ENCODE data around the gene SCARF2.

Gene SCARF2

DNA sequence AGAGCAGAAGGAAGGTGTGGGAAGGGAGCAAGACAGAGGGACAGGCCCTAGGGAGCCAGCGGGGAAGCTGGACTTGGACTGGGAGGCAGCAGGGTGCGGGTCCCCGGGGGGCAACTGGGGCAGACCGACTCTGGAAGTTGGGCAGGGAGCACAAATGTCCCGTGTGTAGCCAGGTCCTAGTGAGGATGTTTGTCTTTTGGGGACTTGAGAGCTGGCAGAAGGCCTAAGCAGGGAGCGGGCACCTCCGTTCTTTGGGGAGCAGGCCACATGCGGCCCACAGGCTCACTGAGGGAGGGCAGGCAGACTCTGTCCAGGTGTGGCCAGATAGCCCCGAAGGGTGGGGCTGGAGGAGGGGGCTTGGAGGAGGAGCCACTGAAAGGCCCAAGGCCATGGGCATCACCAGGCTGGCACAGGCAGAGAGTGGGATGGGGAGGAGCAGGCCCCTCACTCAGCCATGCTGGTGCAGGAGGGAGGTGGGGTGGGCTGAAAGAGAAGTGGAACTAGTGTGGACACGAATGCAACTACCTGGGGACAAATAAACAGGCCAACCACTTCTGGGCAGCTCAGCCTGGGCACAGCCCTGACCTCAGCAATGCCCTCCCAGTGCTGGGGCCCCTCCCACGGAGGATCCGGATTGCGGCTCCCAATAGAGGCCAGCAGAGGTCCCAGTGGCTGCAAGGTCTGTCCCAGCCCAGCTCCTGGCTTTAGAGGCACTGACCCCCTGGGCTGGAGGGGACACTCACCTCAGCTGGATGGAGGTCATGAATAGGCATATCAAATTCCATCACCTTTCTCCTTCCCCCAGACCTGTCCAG lies 1.3 kb upstream of the SCARF2 start:
- Histone ChIP-seq H3K9ac (no peak overlapping the region), H3K9me3 (replicated peaks in 1 of 11) (no peaks in the 10 kb centered on the region), H3K27ac (no peak overlapping the region), H3K4me2 (peak overlapping the region in 6 of 11 experiments; percentile 67 to 96 (median 87); a peak in 5 of 22 replicates), H4K20me1 (peaks cover 40 to 89% (median 65%) of the 10 kb centered on the region in 11 experiments; a peak in 19 of 22 replicates), H3K4me3 (no peak overlapping the region; a peak in 1 of 20 replicates), H3K4me1 (peaks cover 23 to 38% (median 28%) of the 10 kb centered on the region in 10 experiments), H3K36me3 (peaks cover 9 to 23% (median 15%) of the 10 kb centered on the region in 11 experiments; a peak in 20 of 22 replicates), H3K27me3 (peaks cover 57 to 66% (median 64%) of the 10 kb centered on the region in 11 experiments)
- TF ChIP-seq Cebpa-rat (IDR thresholded peaks at IDR 0.05), result no peak

DNA sequence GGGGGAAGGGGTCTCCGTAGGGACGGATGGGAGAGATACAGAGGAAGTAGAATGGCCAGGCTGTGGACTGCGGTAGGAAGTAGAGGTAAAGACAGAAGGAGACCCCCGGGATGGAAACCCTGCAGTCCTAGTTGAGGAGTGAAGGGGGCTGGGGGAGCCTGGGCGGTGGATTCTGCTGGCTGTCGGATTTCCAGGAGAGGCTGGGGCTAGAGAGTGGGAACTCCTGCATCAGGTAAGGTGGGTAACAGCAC lies 727 bp upstream of the SCARF2 start:
- peak overlapping the region; percentile 67 to 96 (median 90) for H3K4me2 ChIP-seq

DNA sequence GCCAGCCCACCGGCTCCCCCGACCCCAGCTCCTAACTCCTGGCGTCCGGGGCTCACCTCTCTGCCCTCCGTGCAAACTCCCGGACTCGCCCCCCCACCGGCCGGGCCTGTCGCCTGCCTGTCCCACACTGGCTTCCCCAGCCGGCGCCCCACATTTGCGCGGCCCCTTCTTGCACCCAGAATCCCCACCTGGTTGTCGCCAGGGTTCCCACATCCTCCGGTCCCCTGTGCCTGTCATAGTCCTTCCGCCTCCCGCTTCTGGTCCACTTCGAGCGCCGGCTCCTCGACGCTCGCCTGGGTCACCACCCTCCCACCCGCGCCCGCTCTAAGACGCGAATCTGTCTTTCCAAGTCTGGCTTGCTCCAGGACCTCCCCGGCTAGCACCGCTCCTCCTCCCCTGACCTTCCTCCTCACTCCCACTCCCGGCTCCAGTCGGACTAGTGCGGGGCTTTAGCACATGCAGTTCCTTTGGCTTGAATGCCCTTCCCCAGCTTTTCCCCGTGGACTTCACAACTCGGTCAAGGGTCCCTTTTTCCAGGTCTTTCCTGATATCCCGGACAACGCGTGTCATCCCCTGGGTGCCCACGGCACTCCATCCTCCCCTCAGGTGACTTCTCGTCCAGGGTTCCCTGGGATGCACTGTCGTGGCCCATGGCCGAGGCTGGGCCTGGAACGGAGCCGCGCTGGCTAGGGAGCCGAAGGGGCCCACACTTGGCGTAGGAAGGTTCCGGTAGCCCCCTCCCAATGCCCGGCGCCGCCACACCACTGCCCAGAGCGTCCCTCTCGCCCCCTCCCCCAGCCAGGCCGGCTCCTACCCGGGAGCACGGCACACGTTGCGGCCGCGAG lies 635 bp downstream of the SCARF2 start:
- H3K9ac ChIP-seq, result peak overlapping the region; percentile 35 to 65 (median 59); a peak in 20 of 22 replicates
- H3K4me2 ChIP-seq, result peak overlapping the region; percentile 67 to 96 (median 90)
- H3K27ac ChIP-seq, result no peak overlapping the region
- TF ChIP-seq Cebpa-rat (IDR thresholded peaks at IDR 0.05), result no peak
- peaks cover 40 to 97% (median 67%) of the 10 kb centered on the region in 11 experiments; a peak in 19 of 22 replicates for H4K20me1 ChIP-seq
- no peaks in the 10 kb centered on the region for H3K9me3 ChIP-seq (replicated peaks in 1 of 11)
- H3K4me3 ChIP-seq, result peak overlapping the region; percentile 43 to 71 (median 58)
- peaks cover 0 to 5% (median 3%) of the 10 kb centered on the region in 11 experiments; a peak in 13 of 22 replicates for H3K36me3 ChIP-seq
- H3K27me3 ChIP-seq, result peaks cover 76 to 85% (median 83%) of the 10 kb centered on the region in 11 experiments
- H3K4me1 ChIP-seq, result peaks cover 23 to 47% (median 37%) of the 10 kb centered on the region in 10 experiments

More for the DNA sequence above, 727 bp upstream of the SCARF2 start:
- no peak overlapping the region for H3K27ac ChIP-seq
- peaks cover 7 to 18% (median 13%) of the 10 kb centered on the region in 11 experiments; a peak in 19 of 22 replicates for H3K36me3 ChIP-seq
- no peaks in the 10 kb centered on the region for H3K9me3 ChIP-seq (replicated peaks in 1 of 11)
- no peak for TF ChIP-seq Cebpa-rat (IDR thresholded peaks at IDR 0.05)
- peaks cover 63 to 71% (median 69%) of the 10 kb centered on the region in 11 experiments for H3K27me3 ChIP-seq
- peak overlapping the region in 8 of 10 experiments; percentile 43 to 71 (median 58); a peak in 13 of 20 replicates for H3K4me3 ChIP-seq
- H3K9ac ChIP-seq, result peak overlapping the region in 1 of 11 experiments; percentile 55; a peak in 2 of 22 replicates
- H4K20me1 ChIP-seq, result peaks cover 40 to 92% (median 67%) of the 10 kb centered on the region in 11 experiments; a peak in 19 of 22 replicates
- peaks cover 23 to 38% (median 28%) of the 10 kb centered on the region in 10 experiments for H3K4me1 ChIP-seq

DNA sequence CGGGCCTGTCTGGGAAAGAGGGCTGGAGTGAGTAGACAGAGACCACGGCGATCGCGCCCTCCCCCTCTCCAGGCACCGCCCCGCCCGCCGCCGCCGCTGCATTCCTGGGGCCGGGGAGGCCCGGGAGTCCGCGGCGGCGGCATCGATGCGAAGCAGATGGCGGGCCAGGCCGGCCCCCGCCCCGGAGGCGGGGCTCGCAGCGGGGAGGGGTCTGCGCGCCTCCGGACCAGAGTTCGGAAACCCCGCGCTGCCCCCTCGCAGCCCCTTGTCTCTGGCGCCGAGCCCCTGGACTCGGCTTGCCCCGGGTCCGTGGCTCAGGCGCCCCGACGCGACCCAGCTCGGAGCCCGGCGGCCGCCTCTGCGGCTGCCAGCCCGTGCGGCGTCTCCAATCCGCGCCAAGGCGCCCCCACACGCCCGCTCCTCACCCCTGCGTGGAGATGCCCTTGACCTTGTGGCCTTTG lies 1.3 kb downstream of the SCARF2 start:
- H3K27me3 ChIP-seq, result peaks cover 83 to 91% (median 89%) of the 10 kb centered on the region in 11 experiments
- no peaks in the 10 kb centered on the region for H3K9me3 ChIP-seq (replicated peaks in 1 of 11)
- peaks cover 24 to 46% (median 40%) of the 10 kb centered on the region in 10 experiments for H3K4me1 ChIP-seq
- peaks cover 40 to 93% (median 64%) of the 10 kb centered on the region in 11 experiments; a peak in 19 of 22 replicates for H4K20me1 ChIP-seq
- H3K4me2 ChIP-seq, result peak overlapping the region; percentile 67 to 96 (median 90)
- peak overlapping the region; percentile 43 to 71 (median 58) for H3K4me3 ChIP-seq
- no peak for TF ChIP-seq Cebpa-rat (IDR thresholded peaks at IDR 0.05)
- no peaks in the 10 kb centered on the region; a peak in 1 of 22 replicates for H3K36me3 ChIP-seq
- no peak overlapping the region for H3K27ac ChIP-seq
- peak overlapping the region; percentile 0 to 62 (median 49); a peak in 15 of 22 replicates for H3K9ac ChIP-seq

DNA sequence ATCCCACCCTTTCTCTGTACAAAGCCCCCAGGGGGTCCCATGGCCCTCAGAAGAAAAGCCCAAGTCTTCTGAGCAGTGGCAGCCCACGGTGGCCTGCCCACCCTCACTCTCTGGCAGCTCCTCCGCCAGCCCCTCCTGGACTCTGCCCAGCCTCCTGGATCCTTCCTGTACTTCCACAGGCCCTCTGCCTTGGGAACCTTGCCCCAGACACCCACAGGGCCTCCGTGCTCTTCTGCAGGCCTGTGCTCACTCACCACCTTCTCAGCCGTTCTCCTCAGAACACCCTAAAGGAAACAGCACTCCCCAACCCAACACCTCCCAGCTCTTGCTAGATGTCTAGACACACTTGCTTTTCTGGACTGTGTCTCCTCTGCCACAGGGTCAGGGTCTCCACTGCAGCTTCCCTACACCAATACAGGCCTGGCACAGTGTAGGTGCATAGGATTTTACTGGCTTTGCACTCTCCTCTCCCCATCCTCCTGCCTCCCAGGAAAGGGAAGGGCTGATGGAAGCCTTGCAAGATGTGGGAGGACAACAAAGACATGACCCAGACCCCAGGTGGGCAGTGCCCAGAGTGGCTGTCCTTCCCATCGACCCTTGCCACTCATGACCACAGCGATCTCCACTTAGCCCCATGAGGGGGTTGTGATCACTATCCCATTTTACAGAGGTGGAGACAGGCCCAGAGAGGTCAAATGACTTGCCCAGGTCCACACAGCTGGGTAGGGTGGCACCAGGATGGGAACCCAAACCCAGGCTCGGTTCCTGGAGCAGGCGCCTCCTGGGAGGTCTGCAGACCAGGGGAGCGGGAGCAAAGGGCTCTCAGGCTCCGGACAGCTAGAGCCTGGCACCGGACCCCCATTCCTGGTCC lies 2.0 kb downstream of the SCARF2 start:
- Histone ChIP-seq H3K4me2 (peak overlapping the region; percentile 67 to 96 (median 90)), H3K27me3 (peaks cover 90 to 98% (median 96%) of the 10 kb centered on the region in 11 experiments), H3K9me3 (replicated peaks in 1 of 11) (0 out of 22 replicates have a peak, but pooled peaks cover 0 to 5% (median 0%) of the 10 kb centered on the region in 11 experiments), H3K27ac (no peak overlapping the region), H4K20me1 (peaks cover 40 to 92% (median 65%) of the 10 kb centered on the region in 11 experiments; a peak in 19 of 22 replicates), H3K4me1 (peaks cover 31 to 50% (median 45%) of the 10 kb centered on the region in 10 experiments), H3K4me3 (peak overlapping the region; percentile 43 to 71 (median 58)), H3K36me3 (no peaks in the 10 kb centered on the region; a peak in 1 of 22 replicates), H3K9ac (peak overlapping the region in 8 of 11 experiments; percentile 0 to 62 (median 51); a peak in 9 of 22 replicates)
- TF ChIP-seq Cebpa-rat (IDR thresholded peaks at IDR 0.05), result no peak

DNA sequence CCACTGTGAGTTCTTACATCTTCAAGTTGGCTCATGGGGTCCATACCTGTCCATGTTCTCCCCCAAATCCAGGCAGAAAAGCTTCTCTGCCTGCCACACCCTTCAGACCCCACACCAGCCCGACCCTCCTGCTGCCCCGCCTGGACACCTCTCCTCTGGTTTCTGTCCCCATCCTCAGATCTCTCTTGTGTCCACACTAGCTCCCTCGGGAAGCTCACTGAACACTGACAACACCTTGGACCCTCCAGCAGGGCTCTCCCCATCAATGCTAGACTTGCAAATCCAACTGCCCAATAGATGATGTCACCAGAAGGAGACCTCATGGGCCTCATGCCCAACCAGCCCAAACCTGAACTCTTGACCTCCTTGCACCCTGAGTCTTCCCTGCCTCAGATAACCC lies 2.9 kb downstream of the SCARF2 start:
- no peak overlapping the region for H3K4me3 ChIP-seq
- peaks cover 40 to 59% (median 54%) of the 10 kb centered on the region in 10 experiments for H3K4me1 ChIP-seq
- H3K9me3 ChIP-seq (replicated peaks in 1 of 11), result 0 out of 22 replicates have a peak, but pooled peaks cover 0 to 6% (median 0%) of the 10 kb centered on the region in 11 experiments
- H3K27ac ChIP-seq, result no peak overlapping the region
- H4K20me1 ChIP-seq, result peaks cover 35 to 92% (median 66%) of the 10 kb centered on the region in 11 experiments; a peak in 19 of 22 replicates
- H3K9ac ChIP-seq, result no peak overlapping the region
- H3K4me2 ChIP-seq, result no peak overlapping the region
- H3K36me3 ChIP-seq, result no peaks in the 10 kb centered on the region; a peak in 1 of 22 replicates
- H3K27me3 ChIP-seq, result peaks cover 99 to 100% (median 100%) of the 10 kb centered on the region in 11 experiments
- TF ChIP-seq Cebpa-rat (IDR thresholded peaks at IDR 0.05), result no peak

DNA sequence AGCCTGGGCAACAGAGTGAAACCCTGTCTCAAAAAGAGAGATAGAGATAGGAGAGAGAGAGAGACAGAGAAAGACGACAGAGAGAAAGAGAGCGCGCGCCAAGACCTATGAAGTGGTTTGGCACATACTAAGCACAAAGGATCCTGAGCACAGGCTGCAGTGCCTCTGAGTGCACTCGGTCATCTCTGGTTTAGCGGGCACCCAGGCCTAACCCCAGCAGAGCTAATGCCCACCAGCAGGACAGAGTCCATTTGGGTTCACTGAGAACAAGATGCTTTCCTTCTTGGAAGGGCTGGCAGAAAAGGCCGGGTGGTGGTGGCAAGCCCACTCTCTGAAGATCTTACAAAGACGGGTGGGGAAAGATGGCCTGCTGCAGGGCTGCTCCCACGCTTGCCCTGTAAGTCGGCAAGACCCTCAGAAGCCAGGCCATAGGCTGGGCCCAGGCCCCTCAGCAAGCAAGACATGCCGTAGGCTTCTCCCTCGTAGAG lies 3.3 kb downstream of the SCARF2 start:
- Histone ChIP-seq H3K27ac (no peak overlapping the region), H4K20me1 (peaks cover 35 to 90% (median 62%) of the 10 kb centered on the region in 11 experiments; a peak in 19 of 22 replicates), H3K36me3 (no peaks in the 10 kb centered on the region), H3K9ac (no peak overlapping the region), H3K4me2 (no peak overlapping the region), H3K27me3 (peaks cover 100% of the 10 kb centered on the region in 11 experiments), H3K4me1 (peaks cover 43 to 63% (median 59%) of the 10 kb centered on the region in 10 experiments), H3K4me3 (no peak overlapping the region), H3K9me3 (replicated peaks in 1 of 11) (0 out of 22 replicates have a peak, but pooled peaks cover 0 to 6% (median 0%) of the 10 kb centered on the region in 11 experiments)
- TF ChIP-seq Cebpa-rat (IDR thresholded peaks at IDR 0.05), result no peak
